Left renal pelvis (tissue), 4 donors: ENCODE results near the gene LRP6. TPM values are rescaled to one million over a fixed set of nuclear protein-coding genes. Genes with fewer than 3 reads are reported as not detected.
"Not testable (repeated sequence)": the region's sequence is repeated elsewhere in the genome, so short reads cannot be mapped to it uniquely, and the experiment has no call there.

Source experiments
- DNase-seq, 4 donors: peaks; one replicate each; pipeline ENCODE4 v3.0.0-alpha.2; 2013; ENCODE audit warnings: low read depth in 4 of 4, low spot score in 3 of 4
- polyA plus RNA-seq, 4 donors: library from polyadenylated mRNA; unstranded; fragments of 120-200 nt; gene quantifications; one replicate each; pipeline ENCODE4 v1.2.1, GENCODE V29; 2013; ENCODE audit not compliant: insufficient read length in 4 of 4

Gene LRP6
- polyA plus RNA-seq = 10 to 100 TPM; 62.2 to 66.2 (median 65.0) TPM

- DNase-seq = peak; percentile 88 to 94 (median 90)
Observed at GRCh38 chr12:12266873-12267741, at the start of gene LRP6. Gene LRP6, minus strand, starts transcription at chr12:12267044. Its CDS starts 309 bp downstream, at chr12:12266735.

- no peak for DNase-seq
Observed at GRCh38 chr12:12315838-12316237, 49.0 kb upstream of the LRP6 start.

GRCh38 chr12:12310695-12311094 is 43.9 kb upstream of the LRP6 start:
- DNase-seq = not testable (repeated sequence)

GRCh38 chr12:12305568-12306300 is 38.9 kb upstream of the LRP6 start:
- DNase-seq = no peak

GRCh38 chr12:12302976-12303375 is 36.1 kb upstream of the LRP6 start:
- no peak for DNase-seq

- no peak for DNase-seq
Observed at GRCh38 chr12:12301122-12301521, 34.3 kb upstream of the LRP6 start.

- DNase-seq = no peak
Observed at GRCh38 chr12:12297201-12297830, 30.5 kb upstream of the LRP6 start.

- DNase-seq = no peak
Observed at GRCh38 chr12:12294215-12295005, 27.6 kb upstream of the LRP6 start.

GRCh38 chr12:12290206-12290605 is 23.4 kb upstream of the LRP6 start:
- no peak for DNase-seq

GRCh38 chr12:12286441-12286840 is 19.6 kb upstream of the LRP6 start:
- DNase-seq = no peak

GRCh38 chr12:12282761-12283425 is 16.0 kb upstream of the LRP6 start:
- DNase-seq = no peak

- DNase-seq = no peak
Observed at GRCh38 chr12:12282202-12282601, 15.4 kb upstream of the LRP6 start.

GRCh38 chr12:12281134-12281533 is 14.3 kb upstream of the LRP6 start:
- no peak for DNase-seq

GRCh38 chr12:12278899-12279298 is 12.1 kb upstream of the LRP6 start:
- no peak for DNase-seq

- no peak for DNase-seq
Observed at GRCh38 chr12:12275874-12276273, 9.0 kb upstream of the LRP6 start.

- no peak for DNase-seq
Observed at GRCh38 chr12:12273291-12273957, 6.6 kb upstream of the LRP6 start.

GRCh38 chr12:12272869-12273268 is 6.0 kb upstream of the LRP6 start:
- DNase-seq = no peak

- no peak for DNase-seq
Observed at GRCh38 chr12:12270226-12270625, 3.4 kb upstream of the LRP6 start.

- DNase-seq = no peak
Observed at GRCh38 chr12:12267742-12268200, 927 bp upstream of the LRP6 start.
